ENCODE results near the gene SHISA7.

DNA sequence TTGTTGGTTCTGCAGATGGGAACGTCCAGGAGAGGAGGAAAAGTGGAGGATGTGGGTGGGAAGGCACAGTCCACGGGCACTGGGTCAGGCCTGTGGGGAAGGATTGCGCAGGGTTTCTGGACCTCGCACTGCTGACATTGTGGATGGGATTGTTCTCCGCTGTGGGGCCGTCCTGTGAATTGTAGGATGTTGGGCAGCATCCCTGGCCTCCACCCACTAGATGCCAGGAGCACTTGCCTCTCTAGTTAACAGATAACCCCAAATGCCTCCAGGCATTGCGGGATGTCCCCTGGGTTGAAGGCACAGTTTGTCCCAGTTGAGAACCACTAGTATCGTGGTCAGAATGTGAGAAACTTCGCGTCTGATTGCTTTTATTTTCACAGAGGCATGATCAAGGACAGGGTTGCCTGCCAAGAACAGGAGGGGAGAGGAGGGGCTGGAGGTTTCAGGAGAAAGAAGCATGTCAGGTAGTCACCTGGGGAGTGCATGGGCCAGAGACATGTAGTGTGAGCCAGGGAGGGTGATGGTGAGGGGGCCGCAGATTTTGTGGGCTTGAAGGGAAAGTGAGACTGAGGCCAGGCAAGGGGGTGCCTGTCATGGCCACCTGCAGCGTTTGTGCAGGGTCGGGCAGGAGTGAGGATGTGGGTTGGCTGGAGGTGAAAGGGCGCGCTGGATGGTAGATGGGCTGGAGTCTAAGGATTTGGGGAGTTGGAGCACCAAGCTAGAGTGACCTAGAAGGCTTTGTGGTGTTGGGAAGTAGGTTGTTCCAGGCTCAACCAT is 36.5 kb upstream of the SHISA7 start:
- TF ChIP-seq, protein P1, sequence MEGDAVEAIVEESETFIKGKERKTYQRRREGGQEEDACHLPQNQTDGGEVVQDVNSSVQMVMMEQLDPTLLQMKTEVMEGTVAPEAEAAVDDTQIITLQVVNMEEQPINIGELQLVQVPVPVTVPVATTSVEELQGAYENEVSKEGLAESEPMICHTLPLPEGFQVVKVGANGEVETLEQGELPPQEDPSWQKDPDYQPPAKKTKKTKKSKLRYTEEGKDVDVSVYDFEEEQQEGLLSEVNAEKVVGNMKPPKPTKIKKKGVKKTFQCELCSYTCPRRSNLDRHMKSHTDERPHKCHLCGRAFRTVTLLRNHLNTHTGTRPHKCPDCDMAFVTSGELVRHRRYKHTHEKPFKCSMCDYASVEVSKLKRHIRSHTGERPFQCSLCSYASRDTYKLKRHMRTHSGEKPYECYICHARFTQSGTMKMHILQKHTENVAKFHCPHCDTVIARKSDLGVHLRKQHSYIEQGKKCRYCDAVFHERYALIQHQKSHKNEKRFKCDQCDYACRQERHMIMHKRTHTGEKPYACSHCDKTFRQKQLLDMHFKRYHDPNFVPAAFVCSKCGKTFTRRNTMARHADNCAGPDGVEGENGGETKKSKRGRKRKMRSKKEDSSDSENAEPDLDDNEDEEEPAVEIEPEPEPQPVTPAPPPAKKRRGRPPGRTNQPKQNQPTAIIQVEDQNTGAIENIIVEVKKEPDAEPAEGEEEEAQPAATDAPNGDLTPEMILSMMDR (IDR thresholded peaks at IDR 0.05 in 8 of 11, conservative IDR thresholded peaks at IDR 0.05 in 3 of 11), result no peak
- TF ChIP-seq POLR2A (IDR thresholded peaks at IDR 0.05) (no peak), POLR2AphosphoS5 (IDR thresholded peaks at IDR 0.05) (no peak)

Data from spleen (tissue), 7 donors.